ENCODE data around the gene SPDEF.

SPDEF gene

DNA sequence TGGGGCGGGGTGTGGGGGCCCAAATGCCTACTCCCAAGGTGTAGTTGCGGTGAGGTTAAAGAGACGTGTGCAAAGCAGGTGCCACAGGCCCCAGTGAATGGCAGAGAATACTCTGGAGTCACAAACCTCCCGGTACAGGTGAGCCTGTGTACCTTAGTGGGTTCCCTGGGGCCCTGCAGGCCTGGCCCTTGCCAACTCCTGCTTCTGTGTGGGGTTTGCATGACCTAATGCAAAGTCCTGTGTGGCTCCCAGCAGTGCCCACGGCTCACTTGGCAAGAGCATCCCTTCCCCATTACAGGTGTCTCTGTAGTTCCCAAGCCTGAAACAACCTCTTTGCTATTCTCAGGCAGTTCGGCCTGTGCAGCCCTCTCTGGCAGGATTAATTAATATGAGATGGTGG is 17.5 kb downstream of the SPDEF start:
- no peak for DNase-seq
- TF ChIP-seq, protein P1, sequence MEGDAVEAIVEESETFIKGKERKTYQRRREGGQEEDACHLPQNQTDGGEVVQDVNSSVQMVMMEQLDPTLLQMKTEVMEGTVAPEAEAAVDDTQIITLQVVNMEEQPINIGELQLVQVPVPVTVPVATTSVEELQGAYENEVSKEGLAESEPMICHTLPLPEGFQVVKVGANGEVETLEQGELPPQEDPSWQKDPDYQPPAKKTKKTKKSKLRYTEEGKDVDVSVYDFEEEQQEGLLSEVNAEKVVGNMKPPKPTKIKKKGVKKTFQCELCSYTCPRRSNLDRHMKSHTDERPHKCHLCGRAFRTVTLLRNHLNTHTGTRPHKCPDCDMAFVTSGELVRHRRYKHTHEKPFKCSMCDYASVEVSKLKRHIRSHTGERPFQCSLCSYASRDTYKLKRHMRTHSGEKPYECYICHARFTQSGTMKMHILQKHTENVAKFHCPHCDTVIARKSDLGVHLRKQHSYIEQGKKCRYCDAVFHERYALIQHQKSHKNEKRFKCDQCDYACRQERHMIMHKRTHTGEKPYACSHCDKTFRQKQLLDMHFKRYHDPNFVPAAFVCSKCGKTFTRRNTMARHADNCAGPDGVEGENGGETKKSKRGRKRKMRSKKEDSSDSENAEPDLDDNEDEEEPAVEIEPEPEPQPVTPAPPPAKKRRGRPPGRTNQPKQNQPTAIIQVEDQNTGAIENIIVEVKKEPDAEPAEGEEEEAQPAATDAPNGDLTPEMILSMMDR (IDR thresholded peaks at IDR 0.05; ENCODE audit: low read depth, low read length), result no peak
- peaks cover 3% of the 10 kb centered on the region for H3K36me3 ChIP-seq
- no peak overlapping the region for H3K4me3 ChIP-seq (ENCODE audit: low read depth, low read length)
- H3K9me3 ChIP-seq (ENCODE audit: severe bottlenecking), result no peaks in the 10 kb centered on the region
- no peak overlapping the region for H3K27ac ChIP-seq
- H3K27me3 ChIP-seq (ENCODE audit: insufficient read depth, low read depth, severe bottlenecking), result no peaks in the 10 kb centered on the region

DNA sequence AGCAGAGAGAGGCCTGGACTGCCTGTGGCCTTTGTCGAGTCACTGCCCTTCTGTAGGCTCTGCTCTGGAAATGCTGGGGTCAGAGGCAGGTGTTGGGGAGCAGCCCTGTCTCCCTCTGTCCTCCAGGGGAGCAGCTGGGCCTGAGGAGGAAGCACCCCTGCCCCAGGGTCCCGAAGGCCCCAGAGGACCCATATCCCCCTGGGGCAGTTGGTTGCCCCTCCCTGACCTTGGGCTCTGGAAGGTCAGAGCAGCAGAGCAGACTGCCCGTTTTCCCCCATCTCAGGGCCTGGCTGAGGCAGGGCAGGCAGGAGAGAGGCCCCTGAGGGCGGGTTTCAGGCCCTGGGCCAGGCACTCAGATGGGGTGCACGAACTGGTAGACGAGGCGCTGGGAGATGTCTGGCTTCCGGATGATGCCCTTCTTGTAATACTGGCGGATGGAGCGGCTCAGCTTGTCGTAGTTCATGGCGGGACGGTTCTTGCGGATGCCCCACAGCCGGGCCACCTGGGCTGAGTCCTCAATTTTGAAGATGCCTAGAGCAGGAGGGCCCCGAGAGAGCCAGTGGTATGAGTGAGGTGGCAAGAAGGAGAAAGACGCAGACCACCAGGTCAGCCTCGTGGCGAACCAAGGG is 18.1 kb downstream of the SPDEF start:
- Histone ChIP-seq H3K27ac (no peak overlapping the region), H3K27me3 (ENCODE audit: insufficient read depth, low read depth, severe bottlenecking) (no peaks in the 10 kb centered on the region), H3K4me3 (ENCODE audit: low read depth, low read length) (no peak overlapping the region), H3K9me3 (ENCODE audit: severe bottlenecking) (no peaks in the 10 kb centered on the region), H3K36me3 (peaks cover 3% of the 10 kb centered on the region)
- TF ChIP-seq, protein P1 (IDR thresholded peaks at IDR 0.05; ENCODE audit: low read depth, low read length), result no peak
- DNase-seq, result no peak

DNA sequence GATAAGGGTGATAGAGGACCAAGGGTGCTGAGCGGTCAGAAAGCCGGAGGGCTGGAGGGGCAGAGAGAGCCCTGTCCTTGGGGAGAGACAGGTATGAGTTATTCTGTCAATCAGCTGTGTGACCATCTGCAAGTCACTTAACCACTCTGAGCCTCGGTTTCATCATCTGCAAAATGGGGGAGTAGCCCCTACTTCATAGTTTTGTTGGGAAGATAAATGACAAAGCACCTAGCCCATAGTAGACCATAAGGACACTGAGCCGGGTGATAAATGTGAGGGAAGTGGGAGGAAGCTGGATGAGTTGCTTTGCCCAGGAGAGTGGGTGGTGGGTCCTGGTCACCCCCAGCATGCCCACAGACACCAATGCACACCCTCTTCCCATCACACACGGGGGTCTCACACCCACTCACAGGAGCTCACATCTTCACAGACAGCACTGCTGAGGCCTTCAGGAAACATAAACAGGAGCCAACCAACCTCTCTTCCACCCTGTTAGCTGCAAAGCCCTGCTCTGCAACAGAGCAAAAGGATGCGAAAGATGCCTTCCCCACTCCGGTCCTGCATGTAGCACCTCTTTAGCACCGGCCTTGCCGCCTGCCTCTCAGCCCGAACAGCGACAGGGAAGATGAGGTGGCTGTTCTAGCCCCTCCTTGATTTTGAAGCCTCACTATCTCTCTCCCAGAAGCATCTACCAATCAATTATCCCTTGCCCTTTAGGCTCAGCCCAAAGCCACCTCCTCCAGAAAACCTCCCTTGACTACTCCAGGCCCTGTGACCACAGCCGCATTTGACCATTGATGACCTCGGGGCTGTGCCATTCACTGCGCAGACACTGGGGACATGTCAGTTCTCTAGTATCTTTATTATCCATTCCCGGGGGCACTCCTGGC is 18.9 kb downstream of the SPDEF start:
- no peak overlapping the region for H3K27ac ChIP-seq
- DNase-seq, result no peak
- TF ChIP-seq, protein P1 (IDR thresholded peaks at IDR 0.05; ENCODE audit: low read depth, low read length), result no peak

DNA sequence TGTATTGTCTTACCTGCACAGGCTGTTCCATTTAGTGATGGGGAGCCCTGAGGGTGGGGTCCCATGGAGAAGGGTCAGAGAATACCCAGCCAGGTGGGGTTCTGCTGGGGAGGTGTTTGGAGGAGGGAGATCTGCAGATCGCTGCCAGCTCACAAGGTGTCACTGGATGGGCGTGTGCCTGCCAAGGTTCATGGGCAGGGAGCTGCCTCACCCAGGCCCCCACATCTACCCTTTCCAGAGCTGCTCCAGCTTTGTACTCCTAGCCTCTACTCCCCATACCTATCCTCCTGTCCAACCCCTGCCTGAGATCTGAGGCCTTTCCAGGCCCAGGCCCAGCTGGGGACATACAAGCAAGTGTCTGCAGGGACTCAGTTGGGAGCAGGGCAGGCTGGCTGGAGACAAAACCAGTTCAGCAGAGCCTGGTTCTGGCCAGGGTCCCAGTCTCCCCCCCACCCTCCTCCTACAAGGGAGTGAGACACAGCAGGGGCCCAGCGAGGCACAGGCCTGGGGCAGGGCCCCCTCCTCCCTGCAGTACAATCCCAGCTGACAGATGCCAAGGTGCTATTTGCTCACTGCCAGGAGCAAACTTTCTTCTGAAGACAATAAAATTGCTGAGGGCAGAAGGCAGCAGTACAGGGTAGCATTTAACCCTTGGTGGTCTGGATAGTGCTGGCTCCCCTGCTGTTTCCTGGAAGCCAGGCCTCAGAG is 19.7 kb downstream of the SPDEF start:
- DNase-seq, result no peak
- H3K27ac ChIP-seq, result no peak overlapping the region
- TF ChIP-seq, protein P1 (IDR thresholded peaks at IDR 0.05; ENCODE audit: low read depth, low read length), result no peak
- H3K4me3 ChIP-seq (ENCODE audit: low read depth, low read length), result no peak overlapping the region
- no peaks in the 10 kb centered on the region for H3K27me3 ChIP-seq (ENCODE audit: insufficient read depth, low read depth, severe bottlenecking)
- H3K36me3 ChIP-seq, result peaks cover 9% of the 10 kb centered on the region
- H3K9me3 ChIP-seq (ENCODE audit: severe bottlenecking), result no peaks in the 10 kb centered on the region

More for the DNA sequence above, 18.9 kb downstream of the SPDEF start:
- Histone ChIP-seq H3K27me3 (ENCODE audit: insufficient read depth, low read depth, severe bottlenecking) (no peaks in the 10 kb centered on the region), H3K9me3 (ENCODE audit: severe bottlenecking) (no peaks in the 10 kb centered on the region), H3K36me3 (peaks cover 7% of the 10 kb centered on the region), H3K4me3 (ENCODE audit: low read depth, low read length) (no peak overlapping the region)

DNA sequence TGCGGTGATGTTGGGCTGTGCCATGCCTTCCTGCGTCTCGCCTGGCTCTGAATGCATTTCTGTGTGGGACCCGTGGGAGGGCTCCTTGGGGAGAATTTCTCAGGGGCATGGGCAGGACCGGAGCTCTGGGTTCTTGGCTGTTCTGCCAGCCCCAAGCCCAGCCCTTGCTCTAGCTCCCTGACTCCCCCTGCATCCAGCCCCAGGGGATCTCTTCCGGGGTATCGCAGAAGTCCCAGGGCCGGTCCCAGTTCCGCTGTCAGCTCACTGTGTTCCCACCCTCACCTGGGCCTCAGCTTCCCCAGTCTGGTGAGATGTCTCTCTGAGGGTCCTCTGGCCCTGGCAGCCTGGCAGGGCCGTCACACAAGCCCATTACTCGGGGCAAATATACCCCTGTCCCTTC is 20.5 kb downstream of the SPDEF start:
- Histone ChIP-seq H3K27ac (no peak overlapping the region), H3K27me3 (ENCODE audit: insufficient read depth, low read depth, severe bottlenecking) (no peaks in the 10 kb centered on the region), H3K9me3 (ENCODE audit: severe bottlenecking) (no peaks in the 10 kb centered on the region), H3K4me3 (ENCODE audit: low read depth, low read length) (no peak overlapping the region), H3K36me3 (peaks cover 17% of the 10 kb centered on the region)
- TF ChIP-seq, protein P1 (IDR thresholded peaks at IDR 0.05; ENCODE audit: low read depth, low read length), result no peak
- no peak for DNase-seq

Data from WERI-Rb-1 (cell line).